ENCODE results near the gene MARK1. TPM values are rescaled to one million over a fixed set of nuclear protein-coding genes. Genes with fewer than 3 reads are reported as not detected.

The MARK1 gene
- total and polyA plus RNA-seq, 2 donors (not counting 1 experiment from before 2014, with no cell fraction given) = 0.52 to 3.8 TPM

DNA sequence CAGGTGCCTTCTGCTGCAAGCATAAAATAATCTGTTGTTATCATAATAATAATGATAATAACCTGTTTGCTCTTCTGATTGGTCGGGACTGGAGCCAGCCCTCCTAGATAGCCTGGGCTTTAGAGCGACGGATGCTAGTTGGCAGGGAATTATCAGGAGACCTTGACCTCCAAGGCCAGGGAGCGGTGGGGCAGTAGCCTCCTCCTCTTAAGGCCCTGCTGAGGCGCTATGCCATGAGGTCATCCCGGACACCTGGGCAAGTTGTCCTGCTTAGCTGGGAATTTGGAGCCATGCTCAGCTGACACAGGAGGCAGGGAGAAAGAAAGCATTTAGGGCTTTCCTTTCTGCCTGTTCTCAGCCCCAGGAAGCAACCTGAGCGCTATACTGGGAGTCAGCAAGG, 177.8 kb downstream of the MARK1 start:
- TF ChIP-seq EZH2 (IDR thresholded peaks at IDR 0.05; ENCODE audit: borderline replicate concordance, insufficient read depth, low read depth, low read length, poor library complexity, severe bottlenecking) = no peak
- TF ChIP-seq, protein P1, sequence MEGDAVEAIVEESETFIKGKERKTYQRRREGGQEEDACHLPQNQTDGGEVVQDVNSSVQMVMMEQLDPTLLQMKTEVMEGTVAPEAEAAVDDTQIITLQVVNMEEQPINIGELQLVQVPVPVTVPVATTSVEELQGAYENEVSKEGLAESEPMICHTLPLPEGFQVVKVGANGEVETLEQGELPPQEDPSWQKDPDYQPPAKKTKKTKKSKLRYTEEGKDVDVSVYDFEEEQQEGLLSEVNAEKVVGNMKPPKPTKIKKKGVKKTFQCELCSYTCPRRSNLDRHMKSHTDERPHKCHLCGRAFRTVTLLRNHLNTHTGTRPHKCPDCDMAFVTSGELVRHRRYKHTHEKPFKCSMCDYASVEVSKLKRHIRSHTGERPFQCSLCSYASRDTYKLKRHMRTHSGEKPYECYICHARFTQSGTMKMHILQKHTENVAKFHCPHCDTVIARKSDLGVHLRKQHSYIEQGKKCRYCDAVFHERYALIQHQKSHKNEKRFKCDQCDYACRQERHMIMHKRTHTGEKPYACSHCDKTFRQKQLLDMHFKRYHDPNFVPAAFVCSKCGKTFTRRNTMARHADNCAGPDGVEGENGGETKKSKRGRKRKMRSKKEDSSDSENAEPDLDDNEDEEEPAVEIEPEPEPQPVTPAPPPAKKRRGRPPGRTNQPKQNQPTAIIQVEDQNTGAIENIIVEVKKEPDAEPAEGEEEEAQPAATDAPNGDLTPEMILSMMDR (IDR thresholded peaks at IDR 0.05) = no peak
- H3K36me3 ChIP-seq (replicated peaks in 1 of 2; ENCODE audit: control extremely low read depth in 1 of 2, control insufficient read depth in 1 of 2, extremely low read depth in 1 of 2, insufficient read depth in 2 of 2, low read length in 1 of 2) = no peaks in the 10 kb centered on the region
- no peaks in the 10 kb centered on the region for H3K27me3 Mint-ChIP-seq
- no peaks in the 10 kb centered on the region for H3K27me3 ChIP-seq (replicated peaks in 1 of 4; ENCODE audit: control extremely low read depth in 1 of 4, control insufficient read depth in 3 of 4, insufficient read depth in 4 of 4, low read length in 3 of 4)
- no peak for DNase-seq
- ATAC-seq (ENCODE audit: low read depth) = no peak
- peaks cover 22 to 32% of the 10 kb centered on the region in 2 donors for H3K4me1 ChIP-seq (ENCODE audit: control insufficient read depth in 2 of 2, insufficient read depth in 2 of 2, low read length in 2 of 2)
- peaks cover 0 to 9% (median 0%) of the 10 kb centered on the region in 3 donors for H3K9me3 ChIP-seq (ENCODE audit: control extremely low read depth in 1 of 3, control insufficient read depth in 2 of 3, insufficient read depth in 1 of 3, low read length in 2 of 3)
- peaks cover 38% of the 10 kb centered on the region for H3K4me1 Mint-ChIP-seq
- no peak overlapping the region for H3K9ac ChIP-seq (ENCODE audit: low read length)
- H2AFZ ChIP-seq (ENCODE audit: insufficient read depth, low read depth, low read length, poor library complexity, severe bottlenecking) = no peak overlapping the region
- CTCF ChIA-PET = no interaction called here
- no peak overlapping the region for H3K4me2 ChIP-seq (replicated peaks; ENCODE audit: low read depth, low read length, poor library complexity, severe bottlenecking)
- no peaks in the 10 kb centered on the region for H3K9me3 Mint-ChIP-seq (ENCODE audit: insufficient read depth)
- no peak overlapping the region for H3K27ac Mint-ChIP-seq
- intact Hi-C loops (cut with micrococcal nuclease) = no loop called here
- H3K4me3 ChIP-seq (ENCODE audit: control extremely low read depth in 1 of 5, extremely low read depth in 1 of 5, insufficient read depth in 1 of 5, low read depth in 2 of 5, low read length in 4 of 5) = no peak overlapping the region
- 89% methylated on average over 7 of the region's 7 CpGs for WGBS (ENCODE audit: insufficient coverage)
- no peaks in the 10 kb centered on the region for H3K79me2 ChIP-seq (ENCODE audit: control insufficient read depth, insufficient read depth, low read length)
- no peak overlapping the region for H3K27ac ChIP-seq (ENCODE audit: low read length in 2 of 2)
- H3K4me3 Mint-ChIP-seq = no peak overlapping the region
- H4K20me1 ChIP-seq (ENCODE audit: control insufficient read depth, insufficient read depth, low read length, poor library complexity, severe bottlenecking) = no peaks in the 10 kb centered on the region
- POLR2A ChIA-PET = no interaction called here

DNA sequence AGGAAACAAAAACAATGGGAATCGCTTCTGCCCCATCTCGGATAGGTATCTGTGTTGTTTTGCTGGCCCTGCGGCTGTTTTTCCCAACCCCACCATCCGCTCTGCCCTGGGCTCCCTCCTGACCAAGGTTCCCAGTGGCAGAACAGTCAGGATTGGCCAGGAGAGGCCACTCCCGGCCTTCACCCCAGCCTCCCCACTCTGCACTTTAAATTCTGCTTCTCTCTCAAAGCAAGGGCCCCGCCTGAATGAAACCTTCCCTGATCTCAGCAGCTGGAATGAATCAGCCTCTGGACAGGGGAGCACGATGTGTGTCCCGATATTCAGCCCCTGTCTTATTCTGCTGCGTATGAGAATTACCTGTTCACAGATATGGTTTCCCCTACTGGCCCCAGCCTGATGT, 178.5 kb downstream of the MARK1 start:
- no peak overlapping the region for H3K4me3 ChIP-seq (ENCODE audit: control extremely low read depth in 1 of 5, extremely low read depth in 1 of 5, insufficient read depth in 1 of 5, low read depth in 2 of 5, low read length in 4 of 5)
- no peaks in the 10 kb centered on the region for H3K79me2 ChIP-seq (ENCODE audit: control insufficient read depth, insufficient read depth, low read length)
- no peak for ATAC-seq (ENCODE audit: low read depth)
- H3K27ac Mint-ChIP-seq = no peak overlapping the region
- no peak overlapping the region for H3K9ac ChIP-seq (ENCODE audit: low read length)
- H3K27ac ChIP-seq (ENCODE audit: low read length in 2 of 2) = no peak overlapping the region
- no peak overlapping the region for H2AFZ ChIP-seq (ENCODE audit: insufficient read depth, low read depth, low read length, poor library complexity, severe bottlenecking)
- WGBS (ENCODE audit: insufficient coverage) = 91% methylated on average over 9 of the region's 9 CpGs
- H3K36me3 ChIP-seq (replicated peaks in 1 of 2; ENCODE audit: control extremely low read depth in 1 of 2, control insufficient read depth in 1 of 2, extremely low read depth in 1 of 2, insufficient read depth in 2 of 2, low read length in 1 of 2) = no peaks in the 10 kb centered on the region
- POLR2A ChIA-PET = no interaction called here
- intact Hi-C loops (cut with micrococcal nuclease) = no loop called here
- H3K4me1 ChIP-seq (ENCODE audit: control insufficient read depth in 2 of 2, insufficient read depth in 2 of 2, low read length in 2 of 2) = peaks cover 29 to 39% of the 10 kb centered on the region in 2 donors
- H3K4me1 Mint-ChIP-seq = peaks cover 45% of the 10 kb centered on the region
- DNase-seq = no peak
- TF ChIP-seq, protein P1 (IDR thresholded peaks at IDR 0.05) = no peak
- no peak for TF ChIP-seq EZH2 (IDR thresholded peaks at IDR 0.05; ENCODE audit: borderline replicate concordance, insufficient read depth, low read depth, low read length, poor library complexity, severe bottlenecking)
- H4K20me1 ChIP-seq (ENCODE audit: control insufficient read depth, insufficient read depth, low read length, poor library complexity, severe bottlenecking) = no peaks in the 10 kb centered on the region
- no peak overlapping the region for H3K4me2 ChIP-seq (replicated peaks; ENCODE audit: low read depth, low read length, poor library complexity, severe bottlenecking)
- H3K4me3 Mint-ChIP-seq = no peak overlapping the region
- H3K9me3 Mint-ChIP-seq (ENCODE audit: insufficient read depth) = no peaks in the 10 kb centered on the region
- peaks cover 0 to 9% (median 0%) of the 10 kb centered on the region in 3 donors for H3K9me3 ChIP-seq (ENCODE audit: control extremely low read depth in 1 of 3, control insufficient read depth in 2 of 3, insufficient read depth in 1 of 3, low read length in 2 of 3)
- CTCF ChIA-PET = no interaction called here
- H3K27me3 Mint-ChIP-seq = no peaks in the 10 kb centered on the region
- H3K27me3 ChIP-seq (replicated peaks in 1 of 4; ENCODE audit: control extremely low read depth in 1 of 4, control insufficient read depth in 3 of 4, insufficient read depth in 4 of 4, low read length in 3 of 4) = no peaks in the 10 kb centered on the region

All from B cell (primary cell).